Activated naive CD4-positive, alpha-beta T cell treated with anti-CD3 and anti-CD28 coated beads, Interleukin-2, amount 50 U/mL, for 24 hours (primary cell): ENCODE results near the gene ZC3HAV1.
"Not testable (repeated sequence)": the region's sequence is repeated elsewhere in the genome, so short reads cannot be mapped to it uniquely, and the experiment has no call there.

Experiments used
- H3K27ac Mint-ChIP-seq: one replicate; pipeline ENCODE4 v1.8.0; 2021; ENCODE audit warnings: mild to moderate bottlenecking, mixed read lengths
- H3K27me3 Mint-ChIP-seq: one replicate; pipeline ENCODE4 v1.8.0; 2021; ENCODE audit warnings: mixed read lengths
- H3K36me3 Mint-ChIP-seq: one replicate; pipeline ENCODE4 v1.8.0; 2021; ENCODE audit warnings: mixed read lengths
- H3K4me1 Mint-ChIP-seq: one replicate; pipeline ENCODE4 v1.8.0; 2021; ENCODE audit warnings: mixed read lengths
- H3K4me3 Mint-ChIP-seq: one replicate; pipeline ENCODE4 v1.8.0; 2021; ENCODE audit warnings: mild to moderate bottlenecking, mixed read lengths
- H3K9me3 Mint-ChIP-seq: one replicate; pipeline ENCODE4 v1.8.0; 2021; ENCODE audit warnings: mixed read lengths

The ZC3HAV1 gene

DNA sequence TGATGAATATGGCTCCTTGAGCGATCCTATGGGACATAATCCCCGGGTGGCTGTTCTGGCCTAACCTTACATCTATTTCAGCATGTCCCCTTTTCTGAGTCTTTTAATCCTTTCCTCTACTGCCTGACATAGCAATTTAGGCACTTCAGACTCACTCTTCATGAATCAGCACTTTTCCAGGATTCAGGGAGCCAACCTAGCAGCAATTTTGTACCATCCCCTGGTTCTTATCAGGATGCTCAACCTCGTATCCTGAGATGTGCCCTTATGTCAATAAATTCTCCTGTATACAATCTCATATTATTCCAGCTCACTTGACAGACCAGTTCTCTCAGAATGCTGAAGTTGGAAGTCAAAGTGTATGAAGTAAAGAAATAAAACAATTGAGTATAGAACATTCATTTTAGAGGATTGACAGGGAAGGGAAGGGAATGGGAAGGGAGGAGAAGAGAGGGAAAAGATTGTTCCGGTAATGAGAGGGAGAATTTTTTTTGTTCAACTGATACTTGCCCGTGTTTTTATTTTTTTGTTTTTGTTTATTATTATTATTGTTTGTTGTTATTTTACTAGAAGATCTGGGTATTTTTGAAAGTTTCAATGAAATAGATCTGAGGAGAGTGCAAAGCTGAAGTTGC, 8.2 kb upstream of the ZC3HAV1 start:
- Mint-ChIP-seq H3K27me3 (no peaks in the 10 kb centered on the region), H3K9me3 (no peaks in the 10 kb centered on the region), H3K4me1 (peaks cover 50% of the 10 kb centered on the region), H3K4me3 (no peak overlapping the region), H3K27ac (peak overlapping the region; percentile 77), H3K36me3 (no peaks in the 10 kb centered on the region)

DNA sequence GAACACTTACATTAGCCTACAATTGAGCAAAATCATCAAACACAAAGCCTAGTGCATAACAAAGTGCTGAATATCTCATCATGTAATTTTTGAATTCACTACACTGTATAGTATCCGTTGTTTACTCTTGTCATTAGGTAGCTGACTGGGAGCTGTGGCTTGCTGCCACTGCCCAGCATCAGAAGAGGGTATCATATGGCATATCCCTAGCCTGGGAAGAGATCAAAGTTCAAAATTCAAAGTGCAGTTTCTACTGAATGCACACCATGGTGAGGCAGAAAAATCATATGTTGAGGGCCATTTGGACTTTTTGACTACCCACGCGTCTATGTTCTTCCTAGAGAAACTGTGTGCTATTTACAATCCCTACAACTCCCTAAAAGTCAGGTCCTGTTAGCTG, 7.5 kb upstream of the ZC3HAV1 start:
- peaks cover under 1% of the 10 kb centered on the region for H3K9me3 Mint-ChIP-seq
- H3K27ac Mint-ChIP-seq, result peak overlapping the region; percentile 61

DNA sequence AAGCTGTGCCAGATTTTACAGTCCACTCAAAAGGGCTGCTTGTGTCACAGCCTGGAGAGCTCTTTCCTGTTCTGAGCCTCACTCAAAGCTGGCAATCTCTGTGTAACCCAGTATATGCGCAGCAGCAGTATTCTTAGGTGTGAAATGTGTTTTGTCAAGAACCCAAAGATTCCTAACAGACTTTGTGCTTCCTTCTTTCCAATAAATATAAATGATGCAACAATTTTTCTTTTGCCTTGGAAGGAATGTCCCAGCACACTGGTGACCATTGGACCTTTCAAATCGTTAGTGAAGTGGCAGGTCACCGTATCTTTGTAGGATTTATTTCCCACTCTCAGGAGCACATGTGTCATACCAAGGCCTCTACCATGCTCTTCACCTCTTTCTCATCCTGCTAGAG, 5.6 kb upstream of the ZC3HAV1 start:
- H3K9me3 Mint-ChIP-seq, result peaks cover 5% of the 10 kb centered on the region
- H3K4me1 Mint-ChIP-seq, result peaks cover 75% of the 10 kb centered on the region
- no peaks in the 10 kb centered on the region for H3K27me3 Mint-ChIP-seq
- H3K4me3 Mint-ChIP-seq, result no peak overlapping the region
- H3K36me3 Mint-ChIP-seq, result peaks cover 3% of the 10 kb centered on the region
- no peak overlapping the region for H3K27ac Mint-ChIP-seq

More for the DNA sequence above, 7.5 kb upstream of the ZC3HAV1 start:
- no peaks in the 10 kb centered on the region for H3K27me3 Mint-ChIP-seq
- H3K36me3 Mint-ChIP-seq, result no peaks in the 10 kb centered on the region
- peaks cover 58% of the 10 kb centered on the region for H3K4me1 Mint-ChIP-seq
- no peak overlapping the region for H3K4me3 Mint-ChIP-seq

DNA sequence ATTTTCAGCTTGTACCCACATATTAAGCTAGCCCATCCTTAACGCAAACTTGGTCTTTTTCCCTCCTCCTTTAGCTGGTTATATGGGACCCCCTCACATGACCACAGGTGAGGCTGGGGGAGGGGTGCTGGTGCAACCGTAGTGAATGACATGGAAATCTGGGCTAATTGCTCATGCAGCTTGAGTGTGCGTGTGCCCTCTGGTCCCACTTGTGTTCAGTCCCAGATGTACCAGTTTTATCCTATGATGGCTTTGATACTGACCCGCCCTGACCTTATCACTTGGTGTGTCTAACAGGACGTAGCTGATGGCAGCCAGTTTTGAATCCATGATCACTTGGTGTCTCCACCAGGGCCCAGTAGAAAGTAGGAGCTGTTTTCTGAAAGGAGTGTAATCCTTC, 5.1 kb upstream of the ZC3HAV1 start:
- Mint-ChIP-seq H3K4me3 (no peak overlapping the region), H3K27ac (peak overlapping the region; percentile 41), H3K36me3 (peaks cover 3% of the 10 kb centered on the region), H3K4me1 (peaks cover 79% of the 10 kb centered on the region), H3K9me3 (peaks cover 5% of the 10 kb centered on the region), H3K27me3 (no peaks in the 10 kb centered on the region)

DNA sequence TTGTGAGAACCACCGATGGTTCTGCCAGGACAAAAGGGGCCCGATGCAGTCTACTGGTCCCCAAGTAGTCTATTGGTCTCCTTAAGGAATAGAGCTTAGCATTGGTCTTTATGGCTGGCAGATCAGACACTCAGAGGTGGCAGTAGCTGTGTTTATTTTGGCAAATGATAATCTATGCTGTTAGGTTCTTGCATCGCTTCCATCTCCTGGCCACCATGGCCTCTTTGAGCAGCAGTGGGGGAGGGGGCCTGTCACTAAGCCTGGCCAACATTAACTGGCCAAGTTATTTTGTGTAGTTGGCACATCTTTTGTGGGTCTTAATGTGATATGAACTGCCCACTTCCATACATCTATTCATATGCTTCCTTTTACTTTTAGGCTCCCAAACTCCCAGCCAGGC, 4.5 kb upstream of the ZC3HAV1 start:
- H3K36me3 Mint-ChIP-seq, result peaks cover 3% of the 10 kb centered on the region
- H3K4me1 Mint-ChIP-seq, result peaks cover 74% of the 10 kb centered on the region
- H3K27me3 Mint-ChIP-seq, result no peaks in the 10 kb centered on the region
- H3K27ac Mint-ChIP-seq, result no peak overlapping the region
- H3K4me3 Mint-ChIP-seq, result no peak overlapping the region
- peaks cover 5% of the 10 kb centered on the region for H3K9me3 Mint-ChIP-seq

DNA sequence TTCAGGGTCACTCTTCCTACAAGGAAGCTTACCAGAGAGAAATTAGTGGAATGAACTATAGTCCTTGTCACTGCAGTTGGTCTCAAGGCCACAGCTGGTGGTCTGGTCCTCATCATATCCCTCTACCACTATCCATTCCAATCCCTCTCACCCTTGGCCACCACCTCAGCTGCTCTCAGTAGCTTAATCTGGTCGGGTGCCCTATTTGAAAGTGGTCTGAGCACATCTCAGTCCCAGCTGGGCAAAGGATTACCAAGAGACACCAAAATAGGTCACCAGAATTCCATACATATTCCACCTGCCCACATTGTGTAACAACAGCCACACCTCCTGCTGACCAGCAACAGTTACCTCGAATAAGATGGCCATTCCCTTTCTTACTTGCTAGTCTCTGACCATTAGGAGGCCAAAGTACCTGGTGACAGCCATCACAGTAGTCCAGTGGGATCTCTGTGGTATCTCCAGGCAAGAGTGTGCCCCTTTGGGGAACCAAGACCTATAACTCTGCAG, 3.3 kb upstream of the ZC3HAV1 start:
- H3K36me3 Mint-ChIP-seq, result peaks cover 8% of the 10 kb centered on the region
- no peaks in the 10 kb centered on the region for H3K27me3 Mint-ChIP-seq
- H3K4me1 Mint-ChIP-seq, result peaks cover 63% of the 10 kb centered on the region
- H3K9me3 Mint-ChIP-seq, result peaks cover 5% of the 10 kb centered on the region
- no peak overlapping the region for H3K4me3 Mint-ChIP-seq
- peak overlapping the region; percentile 97 for H3K27ac Mint-ChIP-seq

DNA sequence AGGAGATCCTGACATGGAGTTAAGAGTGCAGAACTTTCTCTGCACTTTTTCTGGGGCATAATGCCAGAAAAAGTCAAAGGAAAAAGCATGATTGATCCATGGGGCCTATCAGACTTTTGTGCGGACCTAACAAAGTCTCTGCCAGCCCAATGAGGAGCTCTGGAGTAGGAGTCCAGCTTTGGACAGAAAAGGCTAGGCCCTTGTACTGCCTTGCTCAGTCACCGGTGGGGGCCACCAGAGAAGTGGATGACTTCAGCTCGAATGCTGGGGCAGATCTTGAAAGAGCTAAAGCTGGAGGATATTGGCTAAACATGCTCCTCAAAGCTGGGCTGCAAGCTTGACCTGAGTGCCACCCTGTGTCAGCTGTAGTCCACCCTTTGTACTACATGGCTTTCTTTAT, 2.8 kb upstream of the ZC3HAV1 start:
- Mint-ChIP-seq H3K27me3 (no peaks in the 10 kb centered on the region), H3K9me3 (peaks cover 5% of the 10 kb centered on the region), H3K36me3 (peaks cover 10% of the 10 kb centered on the region), H3K4me1 (peaks cover 58% of the 10 kb centered on the region), H3K27ac (peak overlapping the region; percentile 97), H3K4me3 (no peak overlapping the region)

DNA sequence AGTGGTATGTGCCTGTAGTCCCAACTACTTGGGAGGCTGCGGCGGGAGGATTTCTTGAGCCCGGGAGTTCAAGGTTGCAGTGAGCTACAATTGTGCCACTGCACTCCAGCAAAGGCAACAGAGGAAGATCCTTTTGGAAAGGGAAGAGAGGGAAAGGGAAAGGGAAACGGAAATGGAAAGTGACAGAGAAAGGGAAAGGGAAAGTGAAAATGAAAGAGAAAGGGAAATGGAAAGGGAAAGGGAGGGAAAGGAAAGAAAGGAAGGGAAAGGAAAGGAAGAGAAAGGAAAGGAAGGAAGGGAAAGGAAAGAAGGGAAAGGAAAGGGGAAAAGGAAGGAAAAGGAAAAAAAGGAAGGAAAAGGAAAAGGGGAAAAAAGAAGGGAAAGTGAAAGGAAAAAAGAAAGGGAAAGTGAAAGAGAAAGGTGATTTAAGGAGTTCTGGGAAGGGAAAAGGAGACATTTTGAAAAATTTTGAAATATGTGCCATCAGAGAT, 2.3 kb upstream of the ZC3HAV1 start:
- peaks cover 11% of the 10 kb centered on the region for H3K36me3 Mint-ChIP-seq
- peak overlapping the region; percentile 80 for H3K4me3 Mint-ChIP-seq
- H3K27ac Mint-ChIP-seq, result peak overlapping the region; percentile 97
- peaks cover 5% of the 10 kb centered on the region for H3K9me3 Mint-ChIP-seq
- H3K27me3 Mint-ChIP-seq, result no peaks in the 10 kb centered on the region
- peaks cover 53% of the 10 kb centered on the region for H3K4me1 Mint-ChIP-seq

DNA sequence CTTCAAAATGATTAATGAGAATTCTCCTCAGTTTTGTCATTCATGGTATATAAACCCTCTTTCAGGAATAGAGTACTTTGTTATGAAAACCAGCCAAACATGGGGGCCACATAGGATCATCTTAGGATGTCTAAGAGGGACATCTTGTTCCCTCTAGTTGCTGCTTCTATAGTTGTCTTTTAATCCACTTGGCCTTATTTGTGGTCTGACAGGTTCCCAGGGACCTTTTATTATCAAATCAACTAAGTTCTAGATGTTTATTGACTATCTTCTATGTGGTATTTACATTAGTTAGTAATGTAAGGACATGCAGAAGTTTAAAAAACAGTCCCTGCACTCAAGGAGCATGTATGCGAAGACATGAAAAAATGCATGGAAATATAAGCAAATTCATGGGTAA, 1.6 kb upstream of the ZC3HAV1 start:
- peak overlapping the region; percentile 97 for H3K27ac Mint-ChIP-seq
- peaks cover 11% of the 10 kb centered on the region for H3K36me3 Mint-ChIP-seq
- H3K4me1 Mint-ChIP-seq, result peaks cover 52% of the 10 kb centered on the region
- H3K27me3 Mint-ChIP-seq, result no peaks in the 10 kb centered on the region
- H3K9me3 Mint-ChIP-seq, result peaks cover 5% of the 10 kb centered on the region
- peak overlapping the region; percentile 80 for H3K4me3 Mint-ChIP-seq

DNA sequence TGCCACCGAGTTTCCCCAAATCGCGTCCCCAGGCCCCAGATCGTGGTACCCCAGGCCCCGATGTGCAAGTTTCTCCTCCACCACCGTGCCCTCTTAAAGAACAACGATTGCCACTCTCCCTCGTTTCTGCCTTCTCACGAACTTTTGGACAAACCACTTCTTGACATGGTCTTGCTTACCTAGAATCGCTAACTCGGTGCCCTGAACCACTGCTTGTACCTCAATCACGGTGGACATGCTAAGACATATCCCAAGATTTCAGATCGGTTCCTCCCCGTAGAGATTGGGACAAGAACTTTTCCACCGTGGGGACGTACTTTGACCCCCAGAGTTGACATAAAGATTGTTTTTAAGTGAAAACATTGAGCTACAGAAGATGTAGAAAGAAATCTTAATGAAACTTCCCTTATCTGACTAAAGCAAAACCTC, 477 bp upstream of the ZC3HAV1 start:
- Mint-ChIP-seq H3K27me3 (no peaks in the 10 kb centered on the region), H3K4me1 (peaks cover 51% of the 10 kb centered on the region), H3K36me3 (peaks cover 16% of the 10 kb centered on the region), H3K27ac (peak overlapping the region; percentile 98), H3K4me3 (peak overlapping the region; percentile 100), H3K9me3 (peaks cover 5% of the 10 kb centered on the region)

DNA sequence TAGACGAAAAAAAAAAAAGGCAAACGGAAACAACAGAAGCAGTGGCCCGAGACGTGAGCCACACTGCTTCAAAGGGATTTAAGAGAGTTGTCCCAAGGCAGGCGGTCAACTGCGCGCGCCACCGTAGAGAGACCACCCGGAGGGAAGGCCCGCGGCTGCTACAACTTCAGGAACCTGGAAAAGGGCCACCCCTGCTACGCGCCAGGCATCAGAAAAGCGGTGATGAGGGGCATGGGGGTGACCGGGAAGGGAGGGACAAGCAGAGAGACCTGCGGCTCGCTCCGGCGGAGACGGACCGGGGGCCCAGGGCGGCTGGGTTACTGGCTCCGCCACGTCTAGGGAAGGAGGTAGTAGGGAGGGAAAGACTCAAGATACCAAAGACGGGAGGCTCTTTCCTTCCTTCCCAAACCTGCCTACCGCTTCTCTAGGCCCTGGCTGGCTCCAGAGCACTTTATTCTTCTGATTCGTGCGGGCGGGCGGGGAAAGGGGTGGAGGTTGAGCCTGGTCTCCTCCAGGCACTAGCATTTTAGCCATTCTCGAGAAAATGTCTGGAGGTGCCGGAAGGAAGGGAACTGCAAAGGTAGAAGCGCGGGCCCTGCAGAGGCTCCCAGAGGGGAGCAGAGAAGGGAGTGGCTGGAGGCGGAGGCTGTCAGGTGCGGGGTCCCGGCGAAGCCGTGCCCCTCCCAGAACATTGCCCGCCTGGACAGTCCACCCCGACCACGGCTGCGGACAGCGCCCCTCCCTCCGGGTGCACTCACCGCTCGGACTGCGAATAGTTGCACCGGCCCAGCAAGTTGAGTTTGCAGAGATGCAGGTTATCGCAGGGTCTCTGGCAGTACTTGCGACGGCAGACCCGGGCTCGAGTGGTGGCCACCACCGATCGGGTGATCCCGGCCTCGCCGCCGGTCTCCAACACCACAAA, 993 bp downstream of the ZC3HAV1 start:
- Mint-ChIP-seq H3K36me3 (peaks cover 16% of the 10 kb centered on the region), H3K4me1 (peaks cover 46% of the 10 kb centered on the region), H3K27me3 (no peaks in the 10 kb centered on the region), H3K27ac (peak overlapping the region; percentile 98), H3K9me3 (peaks cover 5% of the 10 kb centered on the region), H3K4me3 (peak overlapping the region; percentile 100)

DNA sequence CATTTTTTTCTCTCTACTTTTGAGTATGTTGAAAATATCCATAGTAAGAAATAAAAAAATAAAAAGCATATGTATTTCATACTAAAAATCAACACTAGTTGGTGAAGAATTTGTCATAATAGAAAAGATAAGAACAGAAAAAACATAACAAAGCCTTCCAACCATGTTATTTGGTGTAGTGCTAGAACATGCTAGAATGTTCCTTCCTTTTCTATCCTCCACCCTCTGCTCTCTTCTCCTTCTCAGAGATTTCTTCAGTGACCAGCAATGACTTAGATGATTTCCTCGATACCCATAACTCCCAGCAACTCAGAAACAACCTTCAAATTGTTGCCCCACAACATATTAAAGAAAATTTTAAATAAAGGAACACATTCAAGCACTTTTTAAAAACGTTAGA, 2.6 kb downstream of the ZC3HAV1 start:
- Mint-ChIP-seq H3K4me3 (peak overlapping the region; percentile 100), H3K27me3 (no peaks in the 10 kb centered on the region), H3K9me3 (peaks cover 5% of the 10 kb centered on the region), H3K27ac (peak overlapping the region; percentile 86), H3K4me1 (peaks cover 45% of the 10 kb centered on the region), H3K36me3 (peaks cover 20% of the 10 kb centered on the region)

DNA sequence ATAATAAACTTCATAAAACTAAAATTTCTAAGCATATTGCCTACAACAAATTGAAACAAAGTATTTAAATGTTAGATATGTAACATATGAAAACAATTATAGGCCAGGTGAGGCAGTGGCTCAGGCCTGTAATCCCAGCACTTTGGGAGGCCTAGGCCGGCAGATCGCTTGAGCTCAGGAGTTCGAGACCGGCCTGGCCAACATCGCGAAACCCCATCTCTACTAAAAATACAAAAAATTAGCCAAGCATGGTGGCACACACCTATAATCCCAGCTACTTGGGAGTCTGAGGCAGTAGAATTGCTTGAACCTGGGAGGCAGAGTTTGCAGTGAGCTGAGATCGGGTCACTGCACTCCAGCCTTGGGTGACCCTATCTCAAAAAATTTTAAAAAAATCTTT, 3.3 kb downstream of the ZC3HAV1 start:
- Mint-ChIP-seq H3K4me3 (peak overlapping the region; percentile 91), H3K4me1 (peaks cover 42% of the 10 kb centered on the region), H3K36me3 (peaks cover 19% of the 10 kb centered on the region), H3K27ac (peak overlapping the region; percentile 82)
- H3K9me3 Mint-ChIP-seq, H3K27me3 Mint-ChIP-seq: not testable (repeated sequence)

DNA sequence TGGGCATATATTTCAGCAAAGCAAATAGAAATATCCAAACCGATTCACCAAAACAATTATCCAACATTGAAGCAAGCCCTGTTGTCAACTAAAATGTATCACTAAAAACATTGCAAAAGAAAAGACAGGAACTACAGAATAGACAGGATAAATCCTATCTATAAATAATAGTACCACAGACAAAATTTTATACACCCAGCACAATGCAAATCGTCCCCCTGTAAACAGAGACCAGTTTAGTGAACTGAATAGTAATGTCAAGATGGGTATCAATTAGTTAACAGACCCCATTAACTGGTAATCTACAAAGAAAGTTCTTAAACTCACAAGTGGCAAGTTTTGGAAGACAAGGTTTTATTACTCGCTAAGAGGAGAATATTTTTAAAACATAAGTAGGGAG, 4.0 kb downstream of the ZC3HAV1 start:
- H3K4me3 Mint-ChIP-seq, result peak overlapping the region; percentile 91
- H3K9me3 Mint-ChIP-seq, result no peaks in the 10 kb centered on the region
- H3K36me3 Mint-ChIP-seq, result peaks cover 19% of the 10 kb centered on the region
- no peaks in the 10 kb centered on the region for H3K27me3 Mint-ChIP-seq
- H3K4me1 Mint-ChIP-seq, result peaks cover 42% of the 10 kb centered on the region
- H3K27ac Mint-ChIP-seq, result peak overlapping the region; percentile 91

DNA sequence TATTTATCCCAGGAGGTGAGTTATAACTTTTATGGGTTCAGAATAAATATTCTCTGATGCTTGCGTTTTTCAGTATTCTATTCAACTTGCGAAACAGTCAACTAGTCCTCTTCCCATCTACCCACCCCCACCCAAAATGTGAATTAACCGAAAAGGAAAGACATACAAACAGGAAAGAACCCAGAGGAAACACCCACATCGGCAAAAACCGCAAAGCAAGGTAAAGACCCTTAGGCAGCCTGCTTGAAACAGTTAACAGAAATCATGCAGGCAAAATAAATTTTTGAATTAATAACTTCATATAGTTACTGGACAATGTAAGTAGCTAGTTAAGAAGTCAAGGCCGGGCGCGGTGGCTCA, 5.4 kb downstream of the ZC3HAV1 start:
- no peaks in the 10 kb centered on the region for H3K27me3 Mint-ChIP-seq
- H3K9me3 Mint-ChIP-seq, result no peaks in the 10 kb centered on the region
- peak overlapping the region; percentile 91 for H3K27ac Mint-ChIP-seq
- H3K4me3 Mint-ChIP-seq, result peak overlapping the region; percentile 91
- H3K4me1 Mint-ChIP-seq, result peaks cover 47% of the 10 kb centered on the region
- H3K36me3 Mint-ChIP-seq, result peaks cover 23% of the 10 kb centered on the region
